IMR-90 (cell line): ENCODE data around the gene HEXD. TPM values are rescaled to one million over a fixed set of nuclear protein-coding genes. Genes with fewer than 3 reads are reported as not detected.

ENCODE experiments used
- ATAC-seq: fragments of 200-7000 bp; cut with Tn5 transposase; 2 replicates; pipeline ENCODE4 v1.9.1; 2020; ENCODE audit warnings: low read depth, mild to moderate bottlenecking, moderate library complexity
- BruUV-seq: library from RNA; stranded (reverse); fragments of 400-500 nt; replicated peaks from 2 replicates; lab custom pipeline; 2021; lab: Mats Ljungman, UMichigan
- CTCF ChIA-PET: fragments of 300-600 bp; formaldehyde crosslinking; extraction: SDS; loops from one replicate; lab custom pipeline; 2021; ENCODE audit warnings: antibody characterized with exemption; lab: Yijun Ruan, JAX
- POLR2A ChIA-PET: fragments of 300-600 bp; sonication (Branson Sonifier 250); formaldehyde crosslinking; loops from one replicate; lab custom pipeline; 2022; ENCODE audit warnings: antibody characterized with exemption; ENCODE audit not compliant: unreplicated experiment; lab: Charles Lee
- DNase-seq: peaks from one replicate; pipeline ENCODE4 v3.0.0; 2013
- H2AFZ ChIP-seq: replicated peaks from 2 replicates; pipeline ENCODE3; 2013; ENCODE audit warnings: low read length, mild to moderate bottlenecking; ENCODE audit not compliant: poor library complexity
- H2AK5ac ChIP-seq: 2 replicates; pipeline ENCODE4 v1.6.1; 2013; ENCODE audit warnings: low read depth, low read length, inconsistent platforms
- H2AK9ac ChIP-seq: replicated peaks from 2 replicates; pipeline ENCODE3; 2013; ENCODE audit warnings: mild to moderate bottlenecking, low read depth, low read length, moderate library complexity; ENCODE audit not compliant: poor library complexity
- H2BK120ac ChIP-seq: 2 replicates; pipeline ENCODE4 v1.6.1; 2013; ENCODE audit warnings: low read depth, low read length, inconsistent platforms
- H2BK15ac ChIP-seq: 3 replicates; pipeline ENCODE4 v1.6.1; 2013; ENCODE audit warnings: low read depth, low read length, inconsistent platforms
- H2BK20ac ChIP-seq: 2 replicates; pipeline ENCODE4 v1.6.1; 2013; ENCODE audit warnings: low read depth, mild to moderate bottlenecking, inconsistent platforms, low read length, moderate library complexity
- H2BK5ac ChIP-seq: 2 replicates; pipeline ENCODE4 v1.6.1; 2013; ENCODE audit warnings: mild to moderate bottlenecking, low read depth, low read length, inconsistent platforms; ENCODE audit not compliant: poor library complexity, severe bottlenecking
- H3K14ac ChIP-seq: replicated peaks from 2 replicates; pipeline ENCODE4 v1.6.1; 2013; ENCODE audit warnings: low read depth, low read length, inconsistent platforms
- H3K18ac ChIP-seq: 2 replicates; pipeline ENCODE4 v1.6.1; 2013; ENCODE audit warnings: low read depth, low read length, control low read depth
- H3K23ac ChIP-seq: 2 replicates; pipeline ENCODE4 v1.6.1; 2013; ENCODE audit warnings: low read depth, low read length, inconsistent platforms
- H3K27ac ChIP-seq: 2 replicates; pipeline ENCODE4 v1.5.1; 2013; ENCODE audit warnings: mild to moderate bottlenecking, control low read depth, low read length; ENCODE audit not compliant: insufficient read depth
- H3K27me3 ChIP-seq: 2 replicates; pipeline ENCODE4 v1.6.1; 2013; ENCODE audit warnings: low read length; ENCODE audit not compliant: control insufficient read depth, insufficient read depth
- H3K36me3 ChIP-seq: 2 replicates; pipeline ENCODE4 v1.6.1; 2013; ENCODE audit warnings: low read length, mixed read lengths; ENCODE audit not compliant: control insufficient read depth, insufficient read depth
- H3K4ac ChIP-seq: 2 replicates; pipeline ENCODE4 v1.6.1; 2013; ENCODE audit warnings: low read depth, low read length, inconsistent platforms
- H3K4me1 ChIP-seq: 2 replicates; pipeline ENCODE4 v1.6.1; 2013; ENCODE audit warnings: low read length, mixed read lengths; ENCODE audit not compliant: control insufficient read depth, insufficient read depth
- H3K4me2 ChIP-seq: 2 replicates; pipeline ENCODE4 v1.6.1; 2013; ENCODE audit warnings: low read depth, mild to moderate bottlenecking, control low read depth, low read length, moderate library complexity
- H3K4me3 ChIP-seq: 2 replicates; pipeline ENCODE4 v1.5.1; 2013; ENCODE audit warnings: low read depth, mild to moderate bottlenecking, control low read depth, low read length, moderate library complexity; ENCODE audit not compliant: insufficient read depth
- H3K56ac ChIP-seq: 2 replicates; pipeline ENCODE4 v1.6.1; 2013; ENCODE audit warnings: low read length, inconsistent platforms; ENCODE audit not compliant: insufficient read depth; ENCODE audit errors: extremely low read depth
- H3K79me1 ChIP-seq, 2 experiments: 2 replicates each; pipeline ENCODE4 v1.6.1; 2013; ENCODE audit warnings: low read length in 2 of 2, inconsistent platforms in 1 of 2, low read depth in 1 of 2
- H3K9ac ChIP-seq: 2 replicates; pipeline ENCODE4 v1.6.1; 2013; ENCODE audit warnings: low read depth, low read length, control low read depth
- H3K9me1 ChIP-seq: 2 replicates; pipeline ENCODE4 v1.6.1; 2013; ENCODE audit warnings: low read length, inconsistent platforms; ENCODE audit not compliant: insufficient read depth
- H3K9me3 ChIP-seq: 2 replicates; pipeline ENCODE4 v1.6.1; 2013; ENCODE audit warnings: low read length; ENCODE audit not compliant: control insufficient read depth, insufficient read depth
- H4K20me1 ChIP-seq: 2 replicates; pipeline ENCODE4 v1.6.1; 2013; ENCODE audit warnings: low read length, inconsistent platforms; ENCODE audit not compliant: insufficient read depth
- H4K5ac ChIP-seq: 2 replicates; pipeline ENCODE4 v1.6.1; 2013; ENCODE audit warnings: mild to moderate bottlenecking, low read depth, low read length, control low read depth
- H4K8ac ChIP-seq, 2 experiments: 2 replicates each; pipeline ENCODE4 v1.6.1; 2013; ENCODE audit warnings: low read depth in 2 of 2, low read length in 2 of 2, control low read depth in 1 of 2, inconsistent platforms in 1 of 2
- H4K91ac ChIP-seq: 2 replicates; pipeline ENCODE4 v1.6.1; 2013; ENCODE audit warnings: low read depth, low read length, inconsistent platforms; ENCODE audit not compliant: insufficient read depth
- BHLHE40 ChIP-seq: fragments of 150-350 bp; IDR thresholded peaks from 2 replicates; pipeline ENCODE4 v1.6.1; 2016; ENCODE audit warnings: mild to moderate bottlenecking, low read depth, low read length
- CEBPB ChIP-seq: IDR thresholded peaks from 2 replicates; pipeline ENCODE4 v1.6.1; 2012; ENCODE audit warnings: low read depth, low read length, improper control_type of control experiment
- CHD1 ChIP-seq: IDR thresholded peaks from 2 replicates; pipeline ENCODE4 v1.6.1; 2012; ENCODE audit warnings: low read depth, low read length, improper control_type of control experiment
- FOS ChIP-seq: fragments of 150-350 bp; IDR thresholded peaks from 2 replicates; pipeline ENCODE4 v1.6.1; 2016; ENCODE audit warnings: low read depth, low read length
- MAFK ChIP-seq: IDR thresholded peaks from 2 replicates; pipeline ENCODE4 v1.6.1; 2012; ENCODE audit warnings: low read depth, low read length, improper control_type of control experiment
- MAZ ChIP-seq: IDR thresholded peaks from 2 replicates; pipeline ENCODE4 v1.6.1; 2012; ENCODE audit warnings: low read depth, mild to moderate bottlenecking, low read length, improper control_type of control experiment, moderate library complexity, borderline replicate concordance
- MXI1 ChIP-seq: IDR thresholded peaks from 2 replicates; pipeline ENCODE4 v1.6.1; 2012; ENCODE audit warnings: low read depth, mild to moderate bottlenecking, low read length, moderate library complexity, borderline replicate concordance
- NFE2L2 ChIP-seq: fragments of 150-350 bp; IDR thresholded peaks from 2 replicates; pipeline ENCODE4 v1.6.1; 2016; ENCODE audit warnings: low read depth, mild to moderate bottlenecking, low read length
- POLR2A ChIP-seq: IDR thresholded peaks from 2 replicates; pipeline ENCODE4 v1.6.1; 2012; ENCODE audit warnings: mild to moderate bottlenecking, low read depth, low read length
- RAD21 ChIP-seq: IDR thresholded peaks from 2 replicates; pipeline ENCODE4 v1.6.1; 2012; ENCODE audit warnings: low read length, improper control_type of control experiment
- RCOR1 ChIP-seq: IDR thresholded peaks from 2 replicates; pipeline ENCODE4 v1.6.1; 2012; ENCODE audit warnings: mild to moderate bottlenecking, low read length, improper control_type of control experiment; ENCODE audit not compliant: insufficient replicate concordance
- RFX5 ChIP-seq: IDR thresholded peaks from 2 replicates; pipeline ENCODE4 v1.8.0; 2012; ENCODE audit warnings: low read depth, mild to moderate bottlenecking, low read length, moderate library complexity
- SMC3 ChIP-seq: fragments of 150-350 bp; IDR thresholded peaks from 2 replicates; pipeline ENCODE4 v1.6.1; 2016; ENCODE audit warnings: low read depth, mild to moderate bottlenecking, antibody characterized with exemption, low read length, moderate library complexity
- WGBS, 2 experiments: methylation state at CpG; one replicate each; pipeline versions ENCODE4 v1.1.5 to v1.1.7; 2013; ENCODE audit warnings: missing lambda C conversion rate in 2 of 2; ENCODE audit not compliant: insufficient read length in 1 of 2; ENCODE audit errors: extremely low coverage in 2 of 2; 5-methylcytosine and 5-hydroxymethylcytosine counted together
- dilution Hi-C: fragments of 300-500 bp; cut with HindIII; formaldehyde crosslinking; loops from one replicate; pipeline ENCODE4 v1.14.3; 2018; ENCODE audit warnings: low sequenced_read_pairs; ENCODE audit not compliant: unreplicated experiment
- in situ Hi-C: fragments of 300-500 bp; cut with MboI; formaldehyde crosslinking; loops from 3 replicates; pipeline ENCODE4 v1.14.3; 2019; ENCODE audit warnings: low sequenced_read_pairs, inconsistent platforms, mixed read lengths
- intact Hi-C: fragments of 100-400 bp; cut with micrococcal nuclease; formaldehyde crosslinking; loops from 2 replicates; pipeline ENCODE4 v1.10.0; 2022
- polyA plus RNA-seq, 3 experiments: library from polyadenylated mRNA; depleted of rRNA; stranded (reverse); fragments of >200 nt; gene quantifications; 2 replicates each; pipeline ENCODE4 v1.2.3, GENCODE V29; 2012; ENCODE audit warnings: low replicate concordance in 1 of 3
- total RNA-seq: library from RNA; depleted of rRNA; stranded (reverse); fragments of >200 nt; gene quantifications from 2 replicates; pipeline ENCODE4 v1.2.3, GENCODE V29; 2012
- TF ChIP-seq, protein P1 (sequence below): conservative IDR thresholded peaks from 2 replicates; pipeline ENCODE4 v1.5.1; 2012; ENCODE audit warnings: mild to moderate bottlenecking, low read depth, low read length, improper control_type of control experiment
- TF ChIP-seq, protein P2 (sequence below): fragments of 150-350 bp; IDR thresholded peaks from 2 replicates; pipeline ENCODE4 v1.6.1; 2016; ENCODE audit warnings: low read depth, mild to moderate bottlenecking, low read length, moderate library complexity, borderline replicate concordance
- TF ChIP-seq, protein P3 (sequence below): fragments of 150-350 bp; IDR thresholded peaks from 2 replicates; pipeline ENCODE4 v1.6.1; 2017; ENCODE audit warnings: mild to moderate bottlenecking, antibody characterized with exemption, low read length, low read depth

HEXD gene
- total and polyA plus RNA-seq, 2 of the 4 experiments (the other 2 are of a cell fraction) = 3.8 to 9.5 TPM

DNA sequence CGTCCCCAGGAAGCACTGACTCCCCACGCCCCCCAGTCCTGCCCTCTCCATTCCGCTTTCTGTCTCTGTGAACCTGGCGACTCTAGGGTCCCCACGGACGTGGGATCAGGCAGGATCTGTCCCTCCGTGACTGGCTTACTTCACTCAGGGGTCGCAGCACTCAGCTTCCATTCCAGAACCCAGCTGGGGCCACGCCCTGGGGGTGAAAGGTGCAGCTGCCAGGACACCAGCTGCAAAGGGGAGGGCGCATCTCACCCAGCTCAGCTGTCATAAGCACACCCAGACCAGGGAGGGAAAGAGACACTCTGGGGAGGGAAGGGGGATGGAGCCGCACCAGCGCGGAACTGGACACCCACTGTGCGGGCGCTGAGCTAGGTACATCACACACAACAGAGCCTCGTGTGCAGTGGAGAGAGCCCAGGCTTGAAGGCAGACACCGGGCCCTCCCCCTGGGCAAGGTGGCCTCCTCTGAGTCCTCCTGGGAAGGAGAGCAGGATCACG, 18.5 kb upstream of the HEXD start:
- Histone ChIP-seq H3K4me2 (no peak overlapping the region), H3K9ac (no peak overlapping the region), H3K27me3 (no peaks in the 10 kb centered on the region), H2BK5ac (no peak overlapping the region), H3K14ac (no peak overlapping the region), H3K36me3 (peaks cover 6% of the 10 kb centered on the region; the same call in 1 of the 2 replicates), H3K4ac (no peak overlapping the region), H4K20me1 (peaks cover 7% of the 10 kb centered on the region), H3K4me1 (peaks cover 12% of the 10 kb centered on the region), H2AK5ac (no peak overlapping the region), H2BK15ac (no peak overlapping the region), H4K8ac (no peak overlapping the region), H2AK9ac (no peak overlapping the region), H3K18ac (no peak overlapping the region), H2BK20ac (no peak overlapping the region), H3K56ac (no peak overlapping the region), H3K9me3 (no peaks in the 10 kb centered on the region), H3K27ac (no peak overlapping the region), H2AFZ (no peak overlapping the region), H3K4me3 (no peak overlapping the region), H3K9me1 (no peaks in the 10 kb centered on the region), H2BK120ac (no peak overlapping the region), H3K23ac (no peak overlapping the region), H4K91ac (no peak overlapping the region), H4K5ac (no peak overlapping the region), H3K79me1 (no peaks in the 10 kb centered on the region)
- intact Hi-C loops (no loop called here), in situ Hi-C loops (no loop called here), dilution Hi-C loops (no loop called here)
- ATAC-seq = no peak
- TF ChIP-seq BHLHE40 (no peak), RFX5 (no peak), CHD1 (no peak), RAD21 (no peak), RCOR1 (no peak), SMC3 (no peak), MXI1 (no peak), NFE2L2 (no peak), MAFK (no peak), FOS (no peak), CEBPB (no peak), POLR2A (no peak), MAZ (no peak)
- TF ChIP-seq, protein P1, sequence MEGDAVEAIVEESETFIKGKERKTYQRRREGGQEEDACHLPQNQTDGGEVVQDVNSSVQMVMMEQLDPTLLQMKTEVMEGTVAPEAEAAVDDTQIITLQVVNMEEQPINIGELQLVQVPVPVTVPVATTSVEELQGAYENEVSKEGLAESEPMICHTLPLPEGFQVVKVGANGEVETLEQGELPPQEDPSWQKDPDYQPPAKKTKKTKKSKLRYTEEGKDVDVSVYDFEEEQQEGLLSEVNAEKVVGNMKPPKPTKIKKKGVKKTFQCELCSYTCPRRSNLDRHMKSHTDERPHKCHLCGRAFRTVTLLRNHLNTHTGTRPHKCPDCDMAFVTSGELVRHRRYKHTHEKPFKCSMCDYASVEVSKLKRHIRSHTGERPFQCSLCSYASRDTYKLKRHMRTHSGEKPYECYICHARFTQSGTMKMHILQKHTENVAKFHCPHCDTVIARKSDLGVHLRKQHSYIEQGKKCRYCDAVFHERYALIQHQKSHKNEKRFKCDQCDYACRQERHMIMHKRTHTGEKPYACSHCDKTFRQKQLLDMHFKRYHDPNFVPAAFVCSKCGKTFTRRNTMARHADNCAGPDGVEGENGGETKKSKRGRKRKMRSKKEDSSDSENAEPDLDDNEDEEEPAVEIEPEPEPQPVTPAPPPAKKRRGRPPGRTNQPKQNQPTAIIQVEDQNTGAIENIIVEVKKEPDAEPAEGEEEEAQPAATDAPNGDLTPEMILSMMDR = no peak
- TF ChIP-seq, protein P2, sequence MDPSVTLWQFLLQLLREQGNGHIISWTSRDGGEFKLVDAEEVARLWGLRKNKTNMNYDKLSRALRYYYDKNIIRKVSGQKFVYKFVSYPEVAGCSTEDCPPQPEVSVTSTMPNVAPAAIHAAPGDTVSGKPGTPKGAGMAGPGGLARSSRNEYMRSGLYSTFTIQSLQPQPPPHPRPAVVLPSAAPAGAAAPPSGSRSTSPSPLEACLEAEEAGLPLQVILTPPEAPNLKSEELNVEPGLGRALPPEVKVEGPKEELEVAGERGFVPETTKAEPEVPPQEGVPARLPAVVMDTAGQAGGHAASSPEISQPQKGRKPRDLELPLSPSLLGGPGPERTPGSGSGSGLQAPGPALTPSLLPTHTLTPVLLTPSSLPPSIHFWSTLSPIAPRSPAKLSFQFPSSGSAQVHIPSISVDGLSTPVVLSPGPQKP = no peak
- TF ChIP-seq, protein P3, sequence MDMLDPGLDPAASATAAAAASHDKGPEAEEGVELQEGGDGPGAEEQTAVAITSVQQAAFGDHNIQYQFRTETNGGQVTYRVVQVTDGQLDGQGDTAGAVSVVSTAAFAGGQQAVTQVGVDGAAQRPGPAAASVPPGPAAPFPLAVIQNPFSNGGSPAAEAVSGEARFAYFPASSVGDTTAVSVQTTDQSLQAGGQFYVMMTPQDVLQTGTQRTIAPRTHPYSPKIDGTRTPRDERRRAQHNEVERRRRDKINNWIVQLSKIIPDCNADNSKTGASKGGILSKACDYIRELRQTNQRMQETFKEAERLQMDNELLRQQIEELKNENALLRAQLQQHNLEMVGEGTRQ = no peak
- DNase-seq = no peak
- CTCF ChIA-PET = no interaction called here
- WGBS, 2 experiments = 92% methylated on average over 5 of the region's 18 CpGs; no CpG with 5 or more reads in 1 of the 2 experiments
- POLR2A ChIA-PET = no interaction called here
- no TSS peak for BruUV-seq
